ENCODE results near the gene CD247.
"Not testable (repeated sequence)": the region's sequence is repeated elsewhere in the genome, so short reads cannot be mapped to it uniquely, and the experiment has no call there.

- not testable (repeated sequence) for TF ChIP-seq EZH2, CTCF (IDR thresholded peaks at IDR 0.05)
Observed at GRCh38 chr1:167555072-167555471, 36.7 kb upstream of the CD247 start.
